Measurements from ENCODE around the gene ARHGEF16. TPM values are rescaled to one million over a fixed set of nuclear protein-coding genes. Genes with fewer than 3 reads are reported as not detected.

Gene ARHGEF16
- total RNA-seq, 1 experiment from 2014 or later: 25.1 TPM

DNA sequence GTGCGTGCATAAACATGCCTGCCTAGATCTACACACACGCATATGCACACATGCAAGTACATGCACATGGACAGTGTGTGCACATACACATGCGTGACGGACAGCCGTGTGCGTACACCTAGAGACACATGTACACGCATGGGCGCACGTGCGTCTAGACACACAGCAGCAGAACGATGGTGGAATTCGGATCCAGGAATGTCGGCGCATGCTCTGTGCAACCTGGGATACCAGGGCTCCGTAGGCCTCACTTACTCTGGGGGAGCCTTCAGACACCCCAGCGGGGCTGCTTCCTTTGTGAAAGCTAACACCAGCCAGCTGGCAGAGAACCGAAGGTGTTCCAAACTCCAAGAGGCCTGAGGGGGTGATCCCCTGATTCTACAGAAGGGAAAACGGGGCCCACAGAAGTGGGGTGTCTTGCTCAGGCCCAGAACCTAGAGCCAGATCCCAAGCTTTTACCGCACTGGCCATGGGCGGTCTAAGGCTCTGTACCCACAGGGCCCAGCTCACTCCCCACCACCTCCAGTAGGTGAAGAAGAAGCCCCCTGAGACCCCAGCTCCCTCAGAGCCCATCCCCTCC lies 27.4 kb upstream of the ARHGEF16 start:
- no peaks in the 10 kb centered on the region for H3K9me3 ChIP-seq (ENCODE audit: insufficient read depth, low read depth)
- H3K79me2 ChIP-seq (ENCODE audit: low read depth): no peaks in the 10 kb centered on the region
- BruUV-seq (replicated peaks): no TSS peak
- no peaks in the 10 kb centered on the region for H3K36me3 ChIP-seq (ENCODE audit: low read depth)
- ChIA-PET CTCF (no interaction called here), POLR2A (ENCODE audit: unreplicated experiment) (no interaction called here)
- H3K9me2 ChIP-seq (ENCODE audit: insufficient read depth): no peaks in the 10 kb centered on the region
- peaks cover 92% of the 10 kb centered on the region for H3K27me3 ChIP-seq (ENCODE audit: insufficient read depth, low read depth)
- no peaks in the 10 kb centered on the region; the same call in 1 of the 2 replicates for H4K20me1 ChIP-seq (ENCODE audit: insufficient read depth)
- no peak for TF ChIP-seq CTCF (conservative IDR thresholded peaks at IDR 0.05)
- no peak for TF ChIP-seq EZH2 (IDR thresholded peaks at IDR 0.05; ENCODE audit: low read depth)
- H3K4me1 ChIP-seq (replicated peaks; ENCODE audit: insufficient read depth): no peaks in the 10 kb centered on the region
- H3K4me2 ChIP-seq: no peak overlapping the region
- no peak overlapping the region for H3K27ac ChIP-seq
- intact Hi-C loops (cut with micrococcal nuclease; ENCODE audit: unreplicated experiment): loop anchor here (10.0 kb wide), 1 partner anchor 1232 kb away; the partner anchor contains the start of gene FAAP20
- H3K4me3 ChIP-seq: no peak overlapping the region
- no peak overlapping the region for H2AFZ ChIP-seq
- no peak for DNase-seq
- no peaks in the 10 kb centered on the region for H3F3A ChIP-seq (ENCODE audit: insufficient read depth, low read depth)

GRCh38 chr1:3427711-3428704 lies 26.5 kb upstream of the ARHGEF16 start:
- Histone ChIP-seq H4K20me1 (ENCODE audit: insufficient read depth) (peaks cover 3% of the 10 kb centered on the region; the same call in 1 of the 2 replicates), H3K4me2 (no peak overlapping the region), H3F3A (ENCODE audit: insufficient read depth, low read depth) (no peaks in the 10 kb centered on the region), H3K79me2 (ENCODE audit: low read depth) (no peaks in the 10 kb centered on the region), H3K9me2 (ENCODE audit: insufficient read depth) (no peaks in the 10 kb centered on the region), H3K9me3 (ENCODE audit: insufficient read depth, low read depth) (no peaks in the 10 kb centered on the region), H3K27ac (no peak overlapping the region), H2AFZ (no peak overlapping the region), H3K4me3 (no peak overlapping the region), H3K4me1 (replicated peaks; ENCODE audit: insufficient read depth) (no peaks in the 10 kb centered on the region), H3K36me3 (ENCODE audit: low read depth) (no peaks in the 10 kb centered on the region), H3K27me3 (ENCODE audit: insufficient read depth, low read depth) (peaks cover 92% of the 10 kb centered on the region)
- intact Hi-C loops (cut with micrococcal nuclease; ENCODE audit: unreplicated experiment): loop anchor here (10.0 kb wide), 1 partner anchor 1233 kb away; the partner anchor contains the start of gene FAAP20
- CTCF ChIA-PET: no interaction called here
- no peak for DNase-seq
- POLR2A ChIA-PET (ENCODE audit: unreplicated experiment): no interaction called here
- BruUV-seq (replicated peaks): no TSS peak
- no peak for TF ChIP-seq CTCF (conservative IDR thresholded peaks at IDR 0.05)
- no peak for TF ChIP-seq EZH2 (IDR thresholded peaks at IDR 0.05; ENCODE audit: low read depth)

- DNase-seq: no peak
- Histone ChIP-seq H3K27ac (no peak overlapping the region), H2AFZ (no peak overlapping the region), H3K4me3 (no peak overlapping the region), H3K9me3 (ENCODE audit: insufficient read depth, low read depth) (no peaks in the 10 kb centered on the region), H3K36me3 (ENCODE audit: low read depth) (no peaks in the 10 kb centered on the region), H3K4me2 (no peak overlapping the region), H4K20me1 (ENCODE audit: insufficient read depth) (0 out of 2 replicates have a peak, but pooled peaks cover 3% of the 10 kb centered on the region), H3K27me3 (ENCODE audit: insufficient read depth, low read depth) (peaks cover 89% of the 10 kb centered on the region), H3F3A (ENCODE audit: insufficient read depth, low read depth) (no peaks in the 10 kb centered on the region), H3K4me1 (replicated peaks; ENCODE audit: insufficient read depth) (no peaks in the 10 kb centered on the region), H3K79me2 (ENCODE audit: low read depth) (no peaks in the 10 kb centered on the region), H3K9me2 (ENCODE audit: insufficient read depth) (no peaks in the 10 kb centered on the region)
- intact Hi-C loops (cut with micrococcal nuclease; ENCODE audit: unreplicated experiment): loop anchor here (10.0 kb wide), 1 partner anchor 1234 kb away; the partner anchor contains the start of gene FAAP20
- CTCF ChIA-PET: no interaction called here
- POLR2A ChIA-PET (ENCODE audit: unreplicated experiment): no interaction called here
- TF ChIP-seq CTCF (conservative IDR thresholded peaks at IDR 0.05) (no peak), EZH2 (IDR thresholded peaks at IDR 0.05; ENCODE audit: low read depth) (no peak)
- BruUV-seq (replicated peaks): no TSS peak
Observed at GRCh38 chr1:3428899-3429298, 25.6 kb upstream of the ARHGEF16 start.

Data from PC-9 (cell line).